CD4-positive, alpha-beta T cell treated with Interleukin-12 subunit alpha and Interleukin-12 subunit beta, for 1 hour (primary cell): ENCODE measurements around the gene CTU2.
"Not testable (repeated sequence)": the region's sequence is repeated elsewhere in the genome, so short reads cannot be mapped to it uniquely, and the experiment has no call there.

ENCODE experiments used
- DNase-seq: peaks from one replicate; pipeline ENCODE4 v3.0.0-alpha.2; 2020

CTU2 gene

DNA sequence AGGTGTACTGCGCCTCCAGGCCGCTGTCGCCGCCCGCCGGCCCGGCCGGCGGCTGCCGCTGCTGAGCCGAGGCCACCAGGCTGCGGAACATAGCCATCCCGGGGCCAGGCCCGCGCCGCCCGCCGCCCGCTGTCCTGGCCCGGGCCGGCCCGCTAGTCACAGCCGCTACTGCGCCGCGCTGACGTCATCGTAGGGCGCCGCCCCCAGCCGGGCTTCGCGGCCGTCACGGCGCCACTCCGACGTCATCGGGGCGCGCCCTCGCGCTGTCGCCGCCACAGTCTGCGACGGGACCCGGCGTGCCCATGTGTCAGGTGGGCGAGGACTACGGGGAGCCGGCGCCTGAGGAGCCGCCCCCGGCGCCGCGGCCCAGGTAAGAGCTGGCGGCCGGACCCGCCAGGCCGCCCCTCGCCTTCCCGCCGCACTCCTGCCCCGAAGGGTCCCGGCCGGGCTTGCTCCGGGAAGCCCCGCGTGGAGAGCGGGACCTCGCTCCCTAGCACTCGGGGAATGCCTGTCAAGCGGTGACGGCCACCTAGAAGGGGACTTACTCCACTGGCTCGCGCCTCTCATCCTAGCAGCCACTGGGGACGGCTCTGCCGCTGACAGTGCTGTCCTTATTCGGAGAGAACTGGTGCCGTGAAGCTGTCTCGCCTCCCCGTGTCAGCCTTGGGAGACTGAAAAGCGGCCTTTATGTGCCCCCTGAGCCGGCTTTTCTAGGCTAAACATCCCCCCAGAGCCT lies at the start of gene CTU2, which contains the start of gene RNF166:
Gene CTU2 (plus strand): TSS at position 275 of the 736 bp plus-strand sequence. CDS start 28 bp downstream, at position 303.
Gene RNF166 (minus strand): TSS at position 180 of the 736 bp plus-strand sequence. CDS start 83 bp downstream, at position 97.
- DNase-seq = peak; percentile 92

DNA sequence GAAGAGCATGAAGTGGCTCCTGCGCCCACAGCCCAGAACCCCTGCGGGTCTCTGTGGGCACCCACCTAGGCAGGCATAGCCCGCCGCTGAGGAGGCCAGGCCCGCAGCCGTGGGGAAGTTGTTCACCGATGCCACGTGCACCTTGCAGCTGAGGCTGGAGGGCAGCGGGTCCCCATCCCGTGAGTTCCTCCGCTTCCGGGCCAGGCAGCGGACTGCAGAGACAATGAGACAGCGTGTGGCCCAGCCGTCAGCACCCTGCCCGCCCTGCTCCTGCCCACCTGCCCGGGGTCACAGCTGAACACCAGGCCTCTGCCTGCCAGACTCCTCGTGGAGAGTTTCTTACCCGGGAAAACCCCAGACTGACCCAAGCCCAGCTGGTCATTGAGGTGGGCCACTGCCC lies 48.9 kb upstream of the CTU2 start:
- DNase-seq = no peak

DNA sequence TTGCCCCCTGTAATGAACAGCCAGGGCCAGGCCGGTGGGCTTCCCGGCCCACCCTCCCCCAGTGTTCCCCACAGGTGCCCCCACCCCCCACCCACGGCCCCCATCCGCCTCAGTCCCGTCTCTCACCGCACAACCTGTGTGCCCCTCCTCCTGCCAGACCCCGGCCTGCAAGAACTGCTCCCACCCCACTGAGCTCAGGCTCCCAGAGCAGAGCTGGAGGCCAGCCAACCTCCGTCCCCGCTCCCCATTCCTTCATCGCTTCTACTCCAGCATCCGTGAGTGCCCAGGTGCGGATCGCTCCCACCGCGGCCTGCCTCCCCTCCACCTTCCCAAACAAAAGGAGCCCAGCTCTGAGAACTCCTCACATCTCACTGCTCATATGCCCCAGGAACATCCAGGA lies 47.6 kb upstream of the CTU2 start:
- no peak for DNase-seq

DNA sequence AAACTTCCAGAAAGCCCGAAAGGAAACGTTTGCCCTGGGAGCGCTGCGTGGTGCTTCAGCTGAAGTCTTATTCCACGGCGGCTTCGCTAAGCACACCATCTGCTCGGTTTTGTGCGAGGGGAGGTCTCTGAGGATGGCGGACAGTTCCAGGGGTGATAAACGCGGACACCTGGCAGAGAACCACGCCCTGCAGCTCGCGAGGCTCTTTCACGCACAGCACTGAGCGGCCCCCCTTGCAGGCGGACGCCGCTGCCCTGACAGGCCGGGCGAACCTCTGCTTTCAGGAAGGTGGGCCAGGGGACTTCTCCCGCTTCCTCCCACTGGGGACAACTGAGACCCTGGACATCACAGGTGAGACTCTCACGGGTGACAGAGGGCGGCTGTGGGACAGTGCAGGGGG lies 47.1 kb upstream of the CTU2 start:
- DNase-seq = no peak

DNA sequence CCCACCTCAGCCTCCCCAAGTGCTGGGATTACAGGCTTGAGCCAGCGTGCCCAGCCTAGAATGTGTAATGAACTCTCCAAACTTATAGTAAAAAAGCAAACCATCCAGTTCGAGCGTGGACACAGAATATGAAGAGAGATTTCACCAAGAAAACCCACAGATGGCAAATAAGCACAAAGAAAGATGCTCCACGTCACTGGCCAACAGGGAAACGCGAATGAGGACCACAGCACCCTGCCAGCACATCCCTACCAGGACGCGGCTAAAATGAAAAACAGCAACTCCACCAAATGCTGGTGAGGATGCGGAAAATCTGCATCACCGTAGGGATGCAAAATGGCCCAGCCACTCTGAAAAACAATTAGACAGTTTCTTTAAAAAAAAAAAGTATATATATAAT lies 44.8 kb upstream of the CTU2 start:
- no peak for DNase-seq

DNA sequence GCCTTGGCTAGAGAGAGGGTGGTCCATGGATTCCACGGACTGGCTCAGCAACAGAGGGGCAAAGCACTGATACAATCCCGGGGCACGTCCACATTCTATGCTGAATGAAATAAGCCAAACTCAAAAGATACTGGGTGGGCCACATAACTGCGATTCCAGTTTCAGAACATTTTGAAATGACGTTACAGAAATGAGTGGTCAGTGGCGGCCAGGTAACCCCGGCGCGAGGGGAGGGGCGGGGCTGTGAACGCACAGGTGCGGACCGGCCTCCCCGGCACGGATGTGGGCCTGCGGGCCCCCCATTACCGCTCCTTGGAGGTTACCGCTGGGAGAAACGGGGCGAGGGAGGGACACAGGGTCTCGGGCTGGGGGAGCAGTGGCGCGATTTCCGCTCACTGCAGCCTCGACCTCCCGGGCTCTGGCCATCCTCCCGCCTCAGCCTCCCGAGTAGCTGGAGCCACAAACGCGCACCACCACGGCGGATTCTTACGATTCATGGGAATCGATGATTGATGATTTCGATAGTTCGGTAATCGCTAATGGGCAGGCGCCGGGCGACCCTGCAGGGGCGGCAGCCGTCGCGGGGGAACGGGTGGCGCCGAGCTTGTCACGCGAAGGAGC lies 44.0 kb upstream of the CTU2 start:
- no peak for DNase-seq

DNA sequence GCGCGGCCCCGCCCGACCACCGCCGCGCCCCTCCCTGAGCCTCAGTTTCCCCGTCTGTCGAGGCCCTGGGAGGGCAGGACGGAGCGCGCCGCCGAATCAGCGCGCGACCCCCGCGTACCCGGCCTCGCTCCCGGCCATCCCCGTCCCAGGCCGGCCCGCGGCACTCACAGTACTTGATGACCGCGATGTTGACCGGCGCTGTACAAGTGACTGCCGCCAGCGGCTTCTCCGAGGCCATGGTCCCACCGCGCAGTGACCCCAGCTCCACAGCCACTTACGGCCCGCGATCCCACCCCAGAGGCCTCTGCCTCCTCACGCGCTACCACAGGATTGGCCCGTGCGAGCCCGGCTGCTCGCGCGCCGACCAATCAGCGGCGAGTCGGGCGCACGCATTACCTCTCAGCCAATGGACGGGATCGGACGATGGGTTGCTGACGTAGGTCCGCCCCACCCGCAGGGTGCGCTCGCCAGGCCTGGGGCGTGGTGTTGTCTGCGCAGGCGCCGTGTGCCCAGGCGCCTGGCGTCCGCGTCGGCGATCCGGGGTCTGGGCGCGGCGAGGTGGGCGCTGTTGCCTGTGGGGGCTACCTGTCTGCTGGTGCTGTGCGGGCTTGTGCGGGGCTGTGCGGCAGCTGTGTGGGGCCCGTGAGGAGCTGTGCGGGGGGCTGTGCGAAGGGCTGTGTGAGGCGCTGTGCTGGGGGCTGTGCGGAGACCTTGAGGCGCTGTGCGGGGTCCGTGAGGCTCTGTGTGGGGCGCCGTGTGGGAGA lies 43.3 kb upstream of the CTU2 start, which contains the start of gene MVD:
Gene MVD (minus strand): TSS at position 249 of the 764 bp plus-strand sequence. CDS start 11 bp downstream, at position 238.
- peak; percentile 96 for DNase-seq

DNA sequence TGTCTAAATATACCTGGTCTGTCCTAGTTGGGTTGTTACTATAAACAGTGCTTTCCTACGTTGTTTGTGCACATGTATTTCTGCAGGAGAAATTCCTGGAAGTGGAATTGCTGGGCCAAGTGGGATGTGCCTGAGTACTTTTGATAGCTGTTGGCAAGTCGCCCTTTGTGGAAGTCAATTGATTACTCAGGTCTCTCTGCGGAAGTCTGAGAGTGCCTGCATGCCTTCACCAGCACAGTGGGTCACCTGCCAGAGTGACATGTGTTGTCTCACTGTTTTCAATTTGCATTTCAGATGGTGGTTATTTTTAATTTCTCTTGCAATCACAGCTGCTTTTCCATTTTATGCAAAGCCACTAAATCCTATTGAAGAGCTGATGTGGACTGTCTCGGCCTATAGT lies 41.2 kb upstream of the CTU2 start:
- no peak for DNase-seq

DNA sequence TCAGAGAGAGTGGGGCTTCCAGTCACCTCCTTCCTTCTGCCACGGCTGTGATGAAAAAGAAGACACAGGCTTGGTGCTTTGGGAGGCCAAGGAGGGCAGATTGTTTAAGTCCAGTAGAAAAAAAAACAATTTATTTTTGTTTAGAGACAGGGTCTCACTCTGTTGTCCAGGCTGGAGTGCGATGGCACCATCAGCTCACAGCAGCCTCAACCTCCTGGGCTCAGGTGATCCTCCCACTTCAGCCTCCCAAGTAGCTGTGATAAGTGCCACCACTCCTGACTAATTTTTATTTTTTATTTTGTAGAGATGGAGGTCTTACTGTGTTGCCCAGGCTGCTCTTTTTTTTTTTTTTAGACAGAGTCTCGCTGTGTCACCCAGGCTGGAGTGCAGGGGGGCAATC lies 40.7 kb upstream of the CTU2 start:
- DNase-seq = no peak

DNA sequence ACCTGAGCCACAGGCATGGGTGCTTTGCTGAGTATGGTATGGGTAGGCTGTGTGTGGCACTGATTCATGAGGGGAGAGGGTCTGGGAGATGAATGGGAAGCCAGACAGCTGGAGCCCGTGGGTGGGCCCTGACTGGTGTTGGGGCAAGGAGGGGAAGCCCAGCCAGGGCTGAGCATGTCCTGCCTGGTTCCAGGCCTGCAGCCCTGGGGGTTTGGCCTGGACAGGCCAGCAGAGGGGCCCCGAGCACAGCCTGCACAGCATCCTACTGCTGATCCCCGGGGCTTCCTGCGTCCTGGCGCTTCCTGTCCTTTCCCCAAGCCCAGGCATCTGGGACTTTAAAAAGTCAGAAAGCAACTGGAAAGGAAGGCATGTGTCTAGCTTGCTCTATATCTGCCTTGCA lies 38.8 kb upstream of the CTU2 start:
- no peak for DNase-seq

DNA sequence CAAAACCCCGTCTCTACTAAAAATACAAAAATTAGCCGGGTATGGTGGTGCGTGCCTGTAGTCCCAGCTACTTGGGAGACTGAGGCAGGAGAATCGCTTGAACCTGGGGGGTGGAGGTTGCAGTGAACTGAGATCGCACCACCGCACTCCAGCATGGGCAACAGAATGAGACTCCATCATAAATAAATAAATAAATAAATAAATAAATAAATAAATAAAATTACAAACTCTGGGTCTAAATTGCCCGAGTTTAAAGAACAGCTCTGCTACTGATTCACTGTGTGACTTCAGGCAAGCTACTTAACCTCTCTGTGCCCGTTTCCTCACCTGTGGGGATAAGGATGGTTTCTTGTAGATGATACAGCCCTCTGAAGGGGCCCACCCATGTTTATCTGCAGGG lies 36.8 kb upstream of the CTU2 start:
- DNase-seq = not testable (repeated sequence)

DNA sequence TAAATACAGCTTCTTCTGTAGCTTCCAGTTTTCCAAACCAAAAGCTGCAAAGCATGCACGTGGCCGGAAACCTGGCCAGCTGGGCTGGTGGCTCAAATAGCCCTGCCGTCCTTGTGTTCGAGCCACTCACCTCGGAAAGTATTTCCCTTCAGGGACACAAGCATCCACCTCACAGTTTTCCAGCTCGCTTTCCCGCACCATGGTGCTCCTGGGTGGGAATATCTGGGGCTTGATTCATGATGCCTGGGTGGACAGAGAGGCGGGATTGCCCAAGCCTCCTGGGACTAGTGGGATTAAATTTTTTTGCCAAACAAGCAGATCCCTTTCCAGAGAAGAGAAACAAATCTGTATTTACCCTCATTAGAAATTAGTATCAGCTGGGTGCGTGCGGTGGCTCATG lies 36.3 kb upstream of the CTU2 start:
- no peak for DNase-seq

DNA sequence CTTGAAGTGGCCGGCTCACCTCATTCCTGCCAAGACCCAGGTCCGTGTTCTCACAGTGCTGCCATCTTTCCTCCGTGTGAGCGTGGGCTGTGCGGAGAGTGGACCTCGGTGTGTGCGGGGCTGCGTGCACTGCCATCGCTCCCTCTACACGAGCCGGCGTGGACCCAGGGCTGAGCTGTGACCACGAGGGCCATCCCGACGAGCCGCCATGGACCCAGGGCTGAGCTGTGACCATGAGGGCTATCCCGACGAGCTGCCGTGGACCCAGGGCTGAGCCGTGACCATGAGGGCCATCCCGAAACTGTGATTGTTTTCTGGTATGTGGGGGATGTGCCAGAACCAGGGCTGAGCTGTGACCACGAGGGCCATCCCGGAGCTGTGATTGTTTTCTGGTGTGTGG lies 34.5 kb upstream of the CTU2 start:
- DNase-seq = no peak

DNA sequence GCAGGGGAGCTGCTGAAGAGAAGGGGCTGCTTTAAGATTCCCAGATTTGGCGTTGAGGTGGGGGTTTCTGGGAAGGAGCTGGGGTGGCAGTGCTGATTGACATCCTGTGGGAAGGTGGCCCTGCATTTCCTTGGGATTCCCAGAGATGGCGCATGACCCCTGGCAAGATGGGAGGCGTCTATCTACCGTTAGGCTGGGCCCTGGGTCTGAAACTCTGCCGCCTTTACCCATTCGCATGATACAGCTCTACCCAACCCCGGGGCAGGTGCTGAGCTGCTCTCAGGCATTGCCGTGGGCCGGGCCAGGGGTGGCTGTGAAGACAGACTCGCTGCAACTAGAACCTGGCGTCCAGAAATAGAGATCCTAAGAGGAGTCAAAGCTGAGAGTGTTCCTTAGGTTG lies 33.5 kb upstream of the CTU2 start:
- DNase-seq = no peak

DNA sequence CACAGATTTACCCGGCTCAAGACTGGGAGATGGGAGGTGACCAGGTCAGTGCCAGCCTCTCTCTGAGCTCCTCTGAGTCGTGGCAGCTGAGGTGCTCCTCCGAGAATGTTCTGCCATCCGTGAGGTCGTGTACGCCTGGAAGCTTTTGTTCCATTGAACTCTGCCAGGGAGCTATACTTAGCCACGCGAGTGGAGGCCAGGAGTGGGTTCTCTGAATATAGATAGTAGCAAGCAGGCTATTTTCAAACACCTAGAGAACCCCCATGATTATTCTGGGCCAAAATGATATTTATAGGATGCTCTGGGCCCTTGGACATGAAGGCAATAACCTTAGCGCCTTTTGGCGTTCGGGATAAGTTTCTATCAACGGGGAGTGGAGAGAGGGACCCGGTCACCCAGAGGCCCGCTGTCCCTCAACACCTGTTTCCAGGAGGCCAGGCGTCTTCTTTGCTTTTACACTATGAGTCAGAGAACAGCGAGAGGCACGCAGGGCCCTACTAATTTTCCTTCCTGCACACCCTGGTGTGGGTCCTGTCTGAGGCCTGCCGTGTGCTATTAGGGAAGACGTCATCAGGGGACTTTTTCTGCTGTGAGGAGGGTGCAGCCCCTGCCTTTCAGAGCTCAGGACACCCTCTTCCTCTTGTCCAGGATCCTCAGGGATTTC lies 32.5 kb upstream of the CTU2 start:
- DNase-seq = no peak

DNA sequence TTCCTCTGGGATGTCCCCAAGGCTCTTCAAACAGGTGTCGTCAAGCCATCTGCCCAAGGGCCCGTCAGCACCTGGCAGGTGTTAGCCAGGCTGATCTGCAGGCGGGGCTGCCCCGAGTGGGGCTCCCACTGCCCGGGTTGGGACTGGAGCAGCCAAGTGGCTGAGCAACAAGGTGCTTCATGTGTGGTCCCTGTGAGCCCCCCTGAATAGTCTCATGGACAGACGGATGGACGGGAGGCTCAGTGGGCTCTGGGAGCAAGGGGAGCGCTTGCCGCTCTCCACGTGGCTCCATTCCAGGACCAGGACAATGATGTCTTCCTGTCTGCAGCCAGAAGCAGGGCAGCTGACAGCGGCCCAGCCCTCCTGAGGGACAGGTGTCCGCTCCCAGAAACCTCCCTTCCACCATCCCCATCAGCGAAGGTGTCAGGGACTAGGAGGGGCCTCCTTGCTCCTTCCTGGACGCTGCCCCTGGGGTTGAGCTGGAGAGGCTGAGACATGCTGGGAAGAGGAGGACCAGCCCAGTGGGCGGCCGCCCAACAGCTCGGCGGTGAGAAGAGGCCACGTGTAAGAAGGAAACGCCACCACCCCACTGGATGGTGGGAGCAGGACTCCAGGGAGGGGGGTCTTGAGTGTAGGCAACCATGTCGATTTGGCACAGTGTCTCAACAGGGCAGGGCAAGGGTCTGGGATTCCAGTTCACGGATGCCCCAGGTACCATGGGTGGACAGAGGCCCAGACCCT lies 29.6 kb upstream of the CTU2 start:
- DNase-seq = no peak

DNA sequence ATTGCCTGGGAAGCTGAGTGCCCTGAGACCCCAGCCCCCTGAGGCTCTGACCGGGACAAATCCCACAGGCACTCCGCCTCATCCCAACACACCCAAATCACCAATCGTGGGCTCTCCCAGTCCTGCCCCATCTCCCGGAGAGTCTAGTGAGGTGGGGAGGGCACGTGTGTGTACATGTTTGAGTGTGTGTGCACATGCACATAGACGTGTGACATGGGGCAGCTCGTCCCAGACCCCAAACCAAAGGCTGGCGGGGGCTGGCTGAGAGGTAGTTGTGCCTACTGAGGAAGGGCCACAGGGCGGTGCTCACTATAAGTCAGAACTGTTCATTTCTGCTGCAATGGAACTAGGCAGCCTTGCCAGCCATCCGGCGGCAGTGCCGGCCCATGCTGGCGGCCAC lies 28.6 kb upstream of the CTU2 start:
- DNase-seq = no peak

DNA sequence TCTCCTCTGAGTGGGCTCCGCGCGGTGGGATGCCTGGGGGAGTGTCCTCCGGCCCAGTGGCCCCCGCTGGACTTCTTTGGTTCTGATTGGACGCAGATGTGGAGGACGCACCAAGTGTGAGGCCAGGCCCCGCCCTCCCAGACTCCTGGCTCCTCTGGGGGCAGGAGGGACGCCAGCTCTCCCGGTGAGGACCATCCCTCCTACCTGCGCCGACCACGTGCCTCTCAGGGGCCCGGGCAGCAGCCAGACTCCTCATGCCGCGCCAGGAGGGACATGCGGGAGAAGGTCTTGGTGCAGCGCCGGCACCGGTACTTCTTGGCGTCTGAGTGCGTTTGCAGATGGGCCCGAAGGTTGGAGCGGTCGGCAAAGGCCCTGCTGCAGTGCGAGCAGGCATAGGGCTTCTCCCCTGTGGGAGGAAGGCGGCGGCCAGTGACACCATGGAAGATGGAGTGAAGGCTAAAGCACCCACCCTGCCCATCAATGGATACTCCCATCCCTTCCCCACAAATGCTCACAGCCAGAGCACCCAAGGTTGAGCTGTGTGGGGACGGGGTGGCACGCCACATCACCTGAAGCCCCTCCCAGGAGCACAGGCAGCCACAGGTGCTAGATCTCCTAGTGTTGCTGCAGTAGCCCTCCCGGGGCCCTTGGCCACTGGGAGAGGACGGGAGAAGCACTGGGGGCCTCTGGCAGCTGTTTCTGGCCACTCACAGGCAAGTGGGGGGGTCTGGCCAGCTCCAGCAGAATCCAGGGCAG lies 27.9 kb upstream of the CTU2 start:
- DNase-seq = no peak

DNA sequence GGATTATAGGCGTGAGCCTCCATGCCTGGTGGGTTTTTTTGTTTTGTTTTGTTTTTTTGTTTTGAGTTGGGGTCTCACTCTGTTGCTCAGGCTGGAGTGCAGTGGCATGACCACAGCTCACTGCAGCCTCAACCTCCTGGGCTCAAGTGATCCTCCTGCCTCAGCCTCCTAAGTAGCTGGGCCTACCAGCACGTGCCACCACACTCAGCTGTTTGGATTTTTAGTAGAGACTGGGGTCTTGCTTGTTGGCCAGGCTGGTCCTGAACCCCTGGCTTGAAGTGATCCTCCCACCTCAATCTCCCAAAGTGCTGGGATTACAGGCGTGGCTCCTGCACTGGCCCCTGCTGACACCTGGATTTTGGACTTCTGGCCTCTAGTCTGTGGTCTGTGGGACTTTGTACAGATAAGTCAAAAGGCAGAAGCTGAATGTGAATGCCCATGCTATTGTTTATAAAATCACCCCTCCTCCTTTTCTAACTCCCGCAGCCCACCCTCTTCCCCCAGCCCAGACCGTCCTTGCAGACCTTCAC lies 25.7 kb upstream of the CTU2 start:
- no peak for DNase-seq

DNA sequence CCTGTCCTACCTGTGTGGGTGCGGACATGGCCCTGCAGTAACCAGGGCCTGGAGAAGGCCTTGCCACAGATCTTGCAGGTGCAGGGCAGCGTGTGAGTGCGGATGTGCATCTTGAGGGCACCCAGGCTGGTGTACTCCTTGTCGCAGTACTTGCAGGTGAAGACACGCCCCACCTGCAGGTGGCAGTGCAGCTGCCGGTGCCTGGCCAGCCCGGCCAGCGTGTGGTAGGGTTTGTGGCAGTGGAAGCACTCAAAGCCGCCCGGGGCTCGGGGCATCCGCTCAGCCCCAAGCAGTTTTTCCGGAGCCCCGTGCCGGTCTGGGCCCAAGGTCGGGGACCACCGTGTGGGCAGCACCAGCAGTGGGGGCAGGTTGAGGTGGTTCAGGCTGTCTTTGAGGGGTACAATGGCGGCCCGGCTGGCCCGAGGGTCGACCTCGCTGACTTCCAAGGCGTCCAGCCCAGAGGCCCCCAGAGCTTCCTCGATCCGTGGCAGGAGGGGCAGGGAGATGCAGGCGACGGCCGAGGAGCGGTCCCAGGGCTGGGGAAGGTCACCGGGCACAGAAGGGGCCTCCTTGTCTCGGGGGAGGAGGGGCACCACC lies 25.1 kb upstream of the CTU2 start:
- DNase-seq = peak; percentile 61
